A375 (cell line): Measurements from ENCODE around the gene ULBP3. TPM values are rescaled to one million over a fixed set of nuclear protein-coding genes. Genes with fewer than 3 reads are reported as not detected.

Source experiments
- total RNA-seq: library from RNA; depleted of rRNA; stranded (reverse); fragments of >200 nt; shearing (Covaris generic); gene quantifications from 2 replicates; pipeline ENCODE4 v1.2.3, GENCODE V29; 2014; rRNA removed

The ULBP3 gene
- 7.1 and 14.2 TPM in 2 replicates for total RNA-seq

DNA sequence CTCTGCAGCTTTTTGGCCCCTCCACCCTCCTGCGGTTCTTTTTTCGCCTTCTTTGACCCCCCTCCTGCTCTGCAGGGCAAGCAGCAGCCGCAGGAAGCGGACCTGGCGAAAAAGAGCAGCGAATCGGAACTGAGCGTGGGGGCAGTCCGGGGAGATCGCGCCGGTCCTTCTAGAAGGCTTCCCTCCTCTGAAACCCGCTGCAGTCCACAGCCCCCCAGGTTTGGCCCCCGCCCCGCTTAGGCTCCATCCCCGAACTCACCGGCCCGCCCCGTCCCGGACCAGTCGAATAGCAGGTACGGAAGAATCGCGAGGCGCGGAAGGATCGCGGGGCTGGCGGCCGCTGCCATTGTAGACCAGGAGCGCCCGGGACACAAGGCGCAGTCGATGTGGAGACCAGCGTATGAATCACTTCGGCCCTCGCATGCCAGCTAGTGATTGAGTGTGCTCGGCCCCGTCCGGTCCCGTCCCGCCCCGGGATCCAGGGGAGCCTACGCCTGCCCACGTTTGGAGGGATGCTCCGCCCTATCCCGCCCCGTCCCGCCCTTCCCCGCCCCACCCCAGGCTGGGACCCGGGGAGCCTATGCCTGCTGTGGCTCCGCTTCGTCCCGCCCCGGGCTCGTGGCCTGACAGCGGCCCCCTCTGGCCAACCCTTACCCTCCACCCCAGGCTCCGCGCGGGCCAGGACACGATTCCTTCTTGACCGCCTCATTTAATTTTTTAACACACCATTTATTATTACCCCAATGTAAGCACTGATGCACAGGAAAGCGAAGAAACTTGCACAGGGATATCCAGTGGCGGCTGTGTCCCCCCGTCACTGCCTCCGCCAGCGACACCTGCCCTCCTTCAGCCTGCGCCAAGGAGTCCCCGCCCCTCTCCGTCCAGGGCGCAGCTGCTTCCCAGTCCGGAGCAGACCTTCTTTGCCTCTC is at the start of gene ULBP3:
Gene ULBP3 (minus strand): TSS at position 402 of the 929 bp plus-strand sequence. CDS start 55 bp downstream, at position 347.

GRCh38 chr6:150025201-150025917 is 43.6 kb downstream of the ULBP3 start, which contains the start of gene RAET1L:
TSS of gene RAET1L (minus strand) at chr6:150025532. CDS start at chr6:150025471, 61 bp downstream.

Other genes with a start within 250 kb of the ULBP3 start
- 14.5 and 24.6 TPM in 2 replicates for gene LRP11, start 204.8 kb downstream of the ULBP3 start, total RNA-seq
- 1.1 and 1.3 TPM in 2 replicates for gene RAET1E, start 171.0 kb downstream of the ULBP3 start, total RNA-seq
- gene RAET1G, start 146.0 kb downstream of the ULBP3 start, total RNA-seq: 0.34 and 0.49 TPM in 2 replicates
- 5.6 and 6.5 TPM in 2 replicates for gene ULBP2, start 127.1 kb downstream of the ULBP3 start, total RNA-seq
- gene ULBP1, start 105.2 kb downstream of the ULBP3 start, total RNA-seq: not detected in 2 replicates
- gene RAET1L, start 43.6 kb downstream of the ULBP3 start, total RNA-seq: 0.08 TPM in 1 of 2 replicates, not detected in the other
- gene PPP1R14C, start 73.9 kb upstream of the ULBP3 start, total RNA-seq: 1.7 and 2.4 TPM in 2 replicates